Measurements from ENCODE around the gene TRIM43.
"Not testable (repeated sequence)": the region's sequence is repeated elsewhere in the genome, so short reads cannot be mapped to it uniquely, and the experiment has no call there.

The TRIM43 gene

GRCh38 chr2:95591701-95592100 is at the start of gene TRIM43:
Gene TRIM43 (plus strand): TSS chr2:95592001. CDS start chr2:95594024, 2,023 bp downstream.
- not testable (repeated sequence) for H3K36me3 Mint-ChIP-seq; DNase-seq; H3K4me1 Mint-ChIP-seq; H3K27me3 Mint-ChIP-seq; H3K4me3 Mint-ChIP-seq; H3K9me3 Mint-ChIP-seq; H3K27ac Mint-ChIP-seq; ATAC-seq (replicated peaks)

- Mint-ChIP-seq H3K36me3 (no peaks in the 10 kb centered on the region), H3K27me3 (peaks cover 18 to 37% of the 10 kb centered on the region in 2 donors)
- DNase-seq, result no peak
Measured at GRCh38 chr2:95551055-95551568, 40.7 kb upstream of the TRIM43 start.

GRCh38 chr2:95552911-95553310 is 38.9 kb upstream of the TRIM43 start:
- Mint-ChIP-seq H3K27ac (no peak overlapping the region), H3K36me3 (no peaks in the 10 kb centered on the region), H3K27me3 (peaks cover 18 to 37% of the 10 kb centered on the region in 2 donors), H3K4me1 (peaks cover 4 to 6% of the 10 kb centered on the region in 2 donors), H3K9me3 (no peaks in the 10 kb centered on the region), H3K4me3 (no peak overlapping the region)
- ATAC-seq (replicated peaks) (peak; percentile 43 to 46), DNase-seq (no peak)

More at GRCh38 chr2:95551055-95551568, 40.7 kb upstream of the TRIM43 start:
- ATAC-seq (replicated peaks), result no peak
- no peak overlapping the region for H3K4me3 Mint-ChIP-seq
- peaks cover 4 to 6% of the 10 kb centered on the region in 2 donors for H3K4me1 Mint-ChIP-seq
- no peaks in the 10 kb centered on the region for H3K9me3 Mint-ChIP-seq
- H3K27ac Mint-ChIP-seq, result peak overlapping the region; percentile 59

GRCh38 chr2:95569170-95569569 is 22.6 kb upstream of the TRIM43 start:
- DNase-seq (no peak), ATAC-seq (replicated peaks) (no peak)
- H3K27me3 Mint-ChIP-seq, result peaks cover 28 to 29% of the 10 kb centered on the region in 2 donors
- no peaks in the 10 kb centered on the region for H3K4me1 Mint-ChIP-seq
- no peaks in the 10 kb centered on the region for H3K36me3 Mint-ChIP-seq
- no peaks in the 10 kb centered on the region for H3K9me3 Mint-ChIP-seq
- H3K27ac Mint-ChIP-seq, result no peak overlapping the region
- H3K4me3 Mint-ChIP-seq, result no peak overlapping the region

- no peak overlapping the region for H3K27ac Mint-ChIP-seq
- ATAC-seq (replicated peaks), result no peak
- H3K9me3 Mint-ChIP-seq, result no peaks in the 10 kb centered on the region
- no peak for DNase-seq
- no peaks in the 10 kb centered on the region for H3K36me3 Mint-ChIP-seq
- H3K27me3 Mint-ChIP-seq, result peaks cover 14 to 24% of the 10 kb centered on the region in 2 donors
- no peaks in the 10 kb centered on the region for H3K4me1 Mint-ChIP-seq
- H3K4me3 Mint-ChIP-seq, result no peak overlapping the region
Measured at GRCh38 chr2:95573866-95574265, 17.9 kb upstream of the TRIM43 start.

GRCh38 chr2:95574506-95574905 is 17.3 kb upstream of the TRIM43 start:
- no peaks in the 10 kb centered on the region for H3K9me3 Mint-ChIP-seq
- H3K4me3 Mint-ChIP-seq, result no peak overlapping the region
- H3K27me3 Mint-ChIP-seq, result peaks cover 17 to 23% of the 10 kb centered on the region in 2 donors
- ATAC-seq (replicated peaks) (no peak), DNase-seq (no peak)
- H3K4me1 Mint-ChIP-seq, result no peaks in the 10 kb centered on the region
- H3K36me3 Mint-ChIP-seq, result no peaks in the 10 kb centered on the region
- no peak overlapping the region for H3K27ac Mint-ChIP-seq

GRCh38 chr2:95575857-95576256 is 15.9 kb upstream of the TRIM43 start:
- Mint-ChIP-seq H3K27ac (no peak overlapping the region), H3K4me3 (no peak overlapping the region), H3K9me3 (no peaks in the 10 kb centered on the region), H3K27me3 (peaks cover 10 to 14% of the 10 kb centered on the region in 2 donors), H3K4me1 (no peaks in the 10 kb centered on the region), H3K36me3 (no peaks in the 10 kb centered on the region)
- DNase-seq, result no peak
- no peak for ATAC-seq (replicated peaks)

- H3K4me1 Mint-ChIP-seq, result no peaks in the 10 kb centered on the region
- H3K27me3 Mint-ChIP-seq, result peaks cover 10 to 15% of the 10 kb centered on the region in 2 donors
Measured at GRCh38 chr2:95578539-95578938, 13.3 kb upstream of the TRIM43 start.

GRCh38 chr2:95583545-95583944 is 8.3 kb upstream of the TRIM43 start:
- H3K27me3 Mint-ChIP-seq, result peaks cover 9 to 11% of the 10 kb centered on the region in 2 donors
- H3K4me3 Mint-ChIP-seq; DNase-seq; H3K4me1 Mint-ChIP-seq; ATAC-seq (replicated peaks); H3K27ac Mint-ChIP-seq; H3K36me3 Mint-ChIP-seq; H3K9me3 Mint-ChIP-seq: not testable (repeated sequence)

More at GRCh38 chr2:95578539-95578938, 13.3 kb upstream of the TRIM43 start:
- ATAC-seq (replicated peaks) (no peak), DNase-seq (no peak)
- Mint-ChIP-seq H3K9me3 (peaks cover 0 to 1% of the 10 kb centered on the region in 2 donors), H3K36me3 (no peaks in the 10 kb centered on the region), H3K4me3 (no peak overlapping the region), H3K27ac (no peak overlapping the region)

GRCh38 chr2:95584321-95584720 is 7.5 kb upstream of the TRIM43 start:
- not testable (repeated sequence) for H3K27ac Mint-ChIP-seq; DNase-seq; H3K36me3 Mint-ChIP-seq; ATAC-seq (replicated peaks); H3K4me1 Mint-ChIP-seq; H3K9me3 Mint-ChIP-seq; H3K27me3 Mint-ChIP-seq; H3K4me3 Mint-ChIP-seq

- H3K9me3 Mint-ChIP-seq; H3K36me3 Mint-ChIP-seq; ATAC-seq (replicated peaks); H3K27me3 Mint-ChIP-seq; H3K4me1 Mint-ChIP-seq; H3K27ac Mint-ChIP-seq; H3K4me3 Mint-ChIP-seq; DNase-seq: not testable (repeated sequence)
Measured at GRCh38 chr2:95589777-95590536, 1.8 kb upstream of the TRIM43 start.

GRCh38 chr2:95592973-95593372 is 1.2 kb downstream of the TRIM43 start:
- H3K4me3 Mint-ChIP-seq; H3K4me1 Mint-ChIP-seq; H3K36me3 Mint-ChIP-seq; ATAC-seq (replicated peaks); DNase-seq; H3K9me3 Mint-ChIP-seq; H3K27me3 Mint-ChIP-seq; H3K27ac Mint-ChIP-seq: not testable (repeated sequence)

GRCh38 chr2:95595012-95595411 is 3.2 kb downstream of the TRIM43 start:
- H3K27me3 Mint-ChIP-seq; H3K4me3 Mint-ChIP-seq; ATAC-seq (replicated peaks); H3K36me3 Mint-ChIP-seq; H3K27ac Mint-ChIP-seq; H3K4me1 Mint-ChIP-seq; DNase-seq; H3K9me3 Mint-ChIP-seq: not testable (repeated sequence)

- not testable (repeated sequence) for H3K9me3 Mint-ChIP-seq; DNase-seq; H3K36me3 Mint-ChIP-seq; H3K4me1 Mint-ChIP-seq; H3K4me3 Mint-ChIP-seq; H3K27ac Mint-ChIP-seq; ATAC-seq (replicated peaks); H3K27me3 Mint-ChIP-seq
Measured at GRCh38 chr2:95601301-95601700, 9.5 kb downstream of the TRIM43 start.

GRCh38 chr2:95602146-95602545 is 10.3 kb downstream of the TRIM43 start:
- H3K4me1 Mint-ChIP-seq; H3K36me3 Mint-ChIP-seq; H3K9me3 Mint-ChIP-seq; ATAC-seq (replicated peaks); H3K4me3 Mint-ChIP-seq; H3K27me3 Mint-ChIP-seq; H3K27ac Mint-ChIP-seq; DNase-seq: not testable (repeated sequence)

All from stimulated activated naive B cell treated with anti-CD40 and anti-IgM and Interleukin-4, amounts not matched to agents 10 μg/mL and 1 μg/mL and 100 μg/mL, for 72 hours (primary cell).